Tongue (tissue), 2 donors: ENCODE data around the gene DTX1. TPM values are rescaled to one million over a fixed set of nuclear protein-coding genes. Genes with fewer than 3 reads are reported as not detected.

Source experiments
- DNase-seq: peaks from one replicate; pipeline ENCODE4 v3.0.0-alpha.2; 2015
- total RNA-seq: library from RNA; depleted of rRNA; stranded (reverse); fragments of >200 nt; gene quantifications from one replicate; pipeline ENCODE4 v1.2.3, GENCODE V29; 2014

The DTX1 gene
- total RNA-seq, 1 donor from 2014 or later = 10.9 TPM

GRCh38 chr12:113095405-113095804 lies 38.9 kb downstream of the DTX1 start:
- DNase-seq = no peak

DNA sequence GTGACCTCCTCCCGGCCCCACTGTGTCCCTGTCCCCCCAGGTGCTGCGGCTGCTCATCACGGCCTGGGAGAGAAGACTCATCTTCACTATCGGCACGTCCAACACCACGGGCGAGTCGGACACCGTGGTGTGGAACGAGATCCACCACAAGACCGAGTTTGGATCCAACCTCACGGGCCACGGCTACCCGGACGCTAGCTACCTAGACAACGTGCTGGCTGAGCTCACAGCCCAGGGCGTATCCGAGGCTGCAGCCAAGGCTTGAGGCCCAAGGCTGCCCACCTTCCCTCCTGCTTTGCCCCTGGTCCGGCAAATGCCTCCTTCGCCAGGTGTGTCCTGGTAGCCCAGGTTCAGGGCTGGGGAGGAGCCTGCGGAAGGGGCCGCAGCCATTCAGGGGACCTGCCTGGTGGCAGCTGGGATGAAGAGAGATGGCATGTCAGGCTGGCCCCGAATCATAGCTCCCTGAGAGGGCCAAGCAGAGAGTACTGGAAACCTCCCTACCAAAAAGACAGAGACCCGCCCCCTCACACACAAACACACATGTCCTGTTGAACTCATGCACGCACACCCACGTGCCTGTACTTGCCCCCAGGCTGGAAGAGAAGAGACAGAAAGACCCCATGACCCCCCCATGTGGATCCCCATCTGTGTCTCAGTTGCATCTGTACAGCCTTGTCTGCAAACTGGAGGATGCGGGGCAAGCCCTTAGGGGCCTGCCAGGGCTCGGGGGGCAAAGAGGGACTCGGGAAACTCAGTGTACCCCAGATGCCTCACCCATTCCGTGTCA lies 40.3 kb downstream of the DTX1 start:
- DNase-seq = no peak

GRCh38 chr12:113097716-113098440 lies 41.3 kb downstream of the DTX1 start:
- peak; percentile 63 for DNase-seq

DNA sequence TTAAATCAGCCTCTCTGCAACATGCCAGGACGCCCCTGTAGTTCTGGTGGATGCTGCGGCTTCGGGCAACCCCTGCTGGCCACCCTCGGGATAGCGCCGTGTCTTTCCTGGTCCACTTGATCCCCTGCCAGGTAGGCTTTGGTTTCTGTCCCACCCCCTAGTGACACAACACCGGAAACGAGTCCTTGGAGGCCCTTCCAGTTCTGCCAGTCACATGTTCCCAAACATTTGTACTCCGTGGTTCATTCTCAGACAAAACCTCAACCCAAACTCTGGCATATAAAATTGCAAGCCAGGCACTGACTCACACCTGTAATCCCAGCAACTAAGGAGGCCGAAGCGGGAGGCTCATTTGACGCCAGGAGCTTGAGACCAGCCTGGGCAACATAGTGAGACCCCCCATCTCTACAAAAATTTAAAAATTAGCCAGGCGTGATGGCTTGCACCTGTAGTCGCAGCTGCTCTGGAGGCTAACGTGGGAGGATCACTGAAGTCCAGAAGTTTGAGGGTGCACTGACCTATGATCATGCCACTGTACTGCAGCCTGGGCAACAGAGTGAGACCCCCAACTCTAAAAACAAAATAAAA lies 42.0 kb downstream of the DTX1 start:
- peak; percentile 74 for DNase-seq

DNA sequence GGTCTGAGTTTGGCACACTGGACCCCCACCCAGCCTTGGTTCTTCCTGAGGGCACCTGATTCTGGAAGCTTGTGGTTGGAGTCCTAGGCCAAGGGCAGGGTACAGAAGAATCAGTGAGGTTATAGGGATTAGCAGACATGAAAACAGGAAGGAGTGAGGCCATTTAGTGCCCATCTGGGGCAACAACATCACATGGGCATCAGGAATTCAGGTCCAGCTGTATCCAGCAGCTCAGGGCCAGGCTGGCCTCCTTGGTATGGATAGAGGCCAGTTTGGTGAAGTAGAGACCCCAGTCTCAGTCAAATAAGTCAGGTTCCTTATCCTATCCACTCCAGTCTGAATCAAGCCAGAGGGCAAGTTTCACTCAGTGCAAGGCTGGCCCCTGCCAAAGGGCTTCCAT lies 42.8 kb downstream of the DTX1 start:
- DNase-seq = no peak

DNA sequence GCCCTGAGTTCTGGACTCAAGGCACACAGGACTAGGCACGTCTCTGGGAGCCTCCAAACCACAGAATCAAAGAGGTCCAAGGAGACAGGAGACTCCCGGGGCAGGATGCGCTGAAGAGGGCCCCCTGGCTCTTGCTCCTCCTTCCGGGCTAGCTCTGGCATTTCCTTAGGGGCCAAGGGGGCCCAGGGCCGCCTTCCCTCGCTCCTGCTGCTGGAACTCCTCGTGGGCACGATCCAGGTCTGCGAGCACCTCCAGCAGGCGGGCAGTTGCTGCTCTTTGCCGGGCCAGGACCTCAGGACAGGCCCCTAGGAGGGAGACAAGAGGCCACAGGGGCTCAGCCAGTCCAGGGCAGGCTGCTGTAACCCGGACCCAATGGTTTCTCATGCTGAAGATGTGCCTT lies 43.2 kb downstream of the DTX1 start:
- no peak for DNase-seq

- DNase-seq = no peak
These were observed 45.2 kb downstream of the DTX1 start for GRCh38 chr12:113101751-113102150.

- DNase-seq = no peak
These were observed 46.3 kb downstream of the DTX1 start for GRCh38 chr12:113102811-113103210.

DNA sequence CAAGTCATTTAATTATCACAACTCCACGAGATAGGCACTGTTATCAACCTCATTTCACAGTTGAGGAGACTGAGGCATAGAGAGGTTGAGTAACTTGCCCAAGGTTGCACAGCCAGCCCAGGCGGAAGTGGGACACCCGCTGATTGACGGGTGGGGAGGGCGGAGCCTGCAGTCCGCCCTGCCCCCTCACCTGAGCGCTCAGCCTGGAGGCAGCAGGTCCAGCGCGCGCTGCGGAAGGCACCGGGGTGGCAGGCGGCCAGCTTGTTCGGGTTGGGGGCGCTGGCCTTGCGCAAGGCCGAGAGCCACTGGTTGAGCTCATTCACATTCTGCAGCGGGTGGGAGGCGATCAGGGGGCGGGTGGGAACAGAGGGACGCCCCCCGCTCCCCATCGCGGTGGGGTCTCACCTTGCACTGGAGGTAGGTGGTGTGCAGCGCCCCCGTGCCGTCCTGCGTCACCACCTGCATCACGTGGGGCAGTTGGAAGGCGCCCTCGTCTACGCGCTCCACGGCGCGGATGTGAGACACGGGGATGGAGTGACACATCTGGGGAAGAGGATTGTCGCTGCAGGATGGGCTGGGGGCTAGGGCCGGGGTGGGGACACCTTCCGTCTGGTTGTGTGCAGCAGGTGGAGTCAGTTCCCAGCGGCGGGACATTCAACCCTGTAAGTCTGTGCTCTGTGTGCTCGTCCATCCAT lies 47.4 kb downstream of the DTX1 start:
- DNase-seq = no peak

GRCh38 chr12:113104953-113105510 lies 48.5 kb downstream of the DTX1 start:
- no peak for DNase-seq

DNA sequence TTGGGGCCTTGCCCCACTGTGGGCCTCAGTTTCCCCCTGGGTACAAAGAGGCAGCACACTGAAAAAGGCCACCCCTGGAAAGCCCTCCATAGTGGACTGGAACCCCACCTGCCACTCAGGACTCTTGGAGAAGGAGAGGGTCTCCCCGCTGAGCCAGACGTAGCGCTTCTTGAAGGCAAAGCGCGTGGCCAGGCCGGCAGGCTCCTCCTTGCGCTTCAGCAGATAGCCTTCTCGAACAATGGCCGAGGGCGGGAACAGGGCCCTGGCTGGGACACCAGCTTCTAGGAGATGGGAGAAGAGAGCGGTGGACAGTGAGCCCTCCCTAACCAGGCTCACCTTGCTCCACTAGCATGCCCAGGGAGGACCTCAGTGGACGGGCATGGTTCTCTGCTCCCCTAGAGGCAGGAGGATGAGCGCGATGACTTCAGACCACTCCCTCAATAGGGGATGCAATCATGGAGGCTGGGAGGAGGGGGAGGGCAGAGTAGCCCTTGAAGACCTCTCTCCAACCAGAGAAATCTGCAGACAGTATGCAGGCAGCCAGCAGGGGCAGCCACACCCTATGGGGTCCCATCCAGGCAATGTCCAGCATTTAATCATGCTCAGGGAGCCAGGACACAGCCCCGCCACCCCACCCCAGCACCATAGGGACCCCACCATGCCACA lies 49.2 kb downstream of the DTX1 start:
- no peak for DNase-seq

DNA sequence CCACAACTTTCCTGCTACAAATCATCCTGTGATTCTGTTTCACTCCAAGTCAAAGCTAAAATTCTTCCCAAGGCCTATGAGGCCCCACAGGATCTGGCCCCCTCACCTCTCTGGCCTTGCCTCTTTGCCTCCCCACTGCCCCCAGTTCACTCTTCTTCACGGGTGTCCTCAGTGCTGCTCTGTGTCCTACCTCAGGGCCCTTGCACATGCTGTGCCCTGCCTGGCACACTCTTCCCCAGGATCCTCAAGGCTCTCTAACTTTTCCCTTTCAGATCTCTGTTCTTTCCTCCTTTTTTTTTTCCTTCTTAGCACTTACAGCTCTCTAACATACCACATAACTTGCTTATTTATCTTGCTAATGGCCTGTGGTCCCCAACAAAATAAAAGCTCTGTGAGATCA lies 49.8 kb downstream of the DTX1 start:
- no peak for DNase-seq

- no peak for DNase-seq
These were observed 51.8 kb downstream of the DTX1 start for GRCh38 chr12:113108308-113108707.

DNA sequence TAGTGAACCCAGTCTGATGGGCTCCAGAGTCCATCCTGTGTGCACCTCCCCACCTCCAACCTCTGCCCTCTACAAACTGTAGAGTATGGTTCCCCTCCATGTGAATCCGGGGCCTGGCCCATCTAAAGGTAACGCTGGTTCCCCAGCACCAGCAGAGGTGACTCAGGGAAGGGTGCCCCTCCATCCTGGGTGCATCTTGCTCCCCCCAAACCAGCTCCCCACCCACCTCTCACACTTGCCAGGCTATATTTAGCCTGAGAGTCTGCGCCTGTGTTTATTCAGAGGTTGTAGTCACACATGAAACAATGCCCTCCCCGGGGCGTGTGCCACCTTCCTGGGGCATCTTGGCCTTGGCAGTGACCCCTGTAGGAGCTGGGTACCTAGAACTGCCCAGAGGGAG lies 52.8 kb downstream of the DTX1 start:
- DNase-seq = no peak

DNA sequence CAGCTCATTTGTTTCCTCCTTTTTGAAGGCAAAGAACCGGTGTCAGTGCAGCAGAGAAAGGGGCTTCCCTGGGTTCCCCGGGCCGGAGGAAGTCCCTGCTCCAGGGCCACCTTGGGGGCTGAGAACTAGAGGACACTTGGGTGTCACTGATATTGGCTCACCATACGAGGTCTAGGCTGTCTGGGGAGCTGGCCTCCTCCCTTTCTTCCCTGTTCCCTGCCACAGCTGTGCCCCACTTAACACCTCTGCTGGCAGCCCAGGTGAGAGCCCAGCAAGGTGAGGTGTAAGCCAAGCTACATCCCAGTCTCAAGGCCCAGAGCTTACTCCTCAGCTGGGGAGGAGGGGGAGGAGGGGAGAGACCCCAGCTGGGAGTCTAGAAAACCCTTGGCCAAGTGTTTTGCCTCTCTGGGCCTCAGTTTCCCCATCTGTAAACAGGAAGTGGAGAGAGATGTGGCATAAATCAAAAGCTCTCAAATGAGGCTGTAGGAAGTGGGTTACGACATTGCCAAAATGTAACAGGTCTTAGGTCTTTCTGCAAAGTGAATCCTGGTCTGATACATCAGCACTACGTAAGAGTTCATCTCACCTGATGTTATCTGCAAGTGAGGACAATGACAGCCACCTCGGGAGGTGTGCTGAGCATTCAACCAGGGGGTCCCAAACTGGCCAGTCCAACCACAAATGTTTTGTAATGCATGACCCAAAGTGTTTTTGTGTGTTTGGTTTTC lies 53.5 kb downstream of the DTX1 start:
- DNase-seq = no peak

DNA sequence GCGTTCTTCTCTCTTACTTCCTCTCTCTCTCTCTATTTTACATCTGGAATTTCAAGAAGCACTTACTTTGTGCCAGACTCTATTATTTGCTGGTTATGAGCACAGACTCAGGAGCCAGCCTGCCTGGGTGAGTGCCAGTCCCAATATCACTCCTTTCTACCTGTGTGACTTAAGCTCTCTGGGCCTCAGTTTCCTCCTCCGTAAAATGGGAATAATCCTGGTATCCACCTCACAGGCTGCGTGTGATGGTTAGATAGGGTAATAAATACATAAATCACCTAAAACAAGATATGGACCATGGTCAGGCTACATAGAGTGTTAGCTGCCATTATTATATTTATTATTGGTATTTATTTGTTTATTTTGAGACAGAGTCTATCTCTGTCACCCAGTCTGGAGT lies 54.7 kb downstream of the DTX1 start:
- DNase-seq = no peak

- no peak for DNase-seq
These were observed 55.7 kb downstream of the DTX1 start for GRCh38 chr12:113112043-113112899.

- no peak for DNase-seq
These were observed 56.9 kb downstream of the DTX1 start for GRCh38 chr12:113113397-113113796.

GRCh38 chr12:113114447-113115178 lies 58.1 kb downstream of the DTX1 start:
- DNase-seq = no peak
